ENCODE results near the gene CIROP. TPM values are rescaled to one million over a fixed set of nuclear protein-coding genes. Genes with fewer than 3 reads are reported as not detected.

Gene CIROP
- total and polyA plus RNA-seq, 3 donors from 2014 or later = not detected

DNA sequence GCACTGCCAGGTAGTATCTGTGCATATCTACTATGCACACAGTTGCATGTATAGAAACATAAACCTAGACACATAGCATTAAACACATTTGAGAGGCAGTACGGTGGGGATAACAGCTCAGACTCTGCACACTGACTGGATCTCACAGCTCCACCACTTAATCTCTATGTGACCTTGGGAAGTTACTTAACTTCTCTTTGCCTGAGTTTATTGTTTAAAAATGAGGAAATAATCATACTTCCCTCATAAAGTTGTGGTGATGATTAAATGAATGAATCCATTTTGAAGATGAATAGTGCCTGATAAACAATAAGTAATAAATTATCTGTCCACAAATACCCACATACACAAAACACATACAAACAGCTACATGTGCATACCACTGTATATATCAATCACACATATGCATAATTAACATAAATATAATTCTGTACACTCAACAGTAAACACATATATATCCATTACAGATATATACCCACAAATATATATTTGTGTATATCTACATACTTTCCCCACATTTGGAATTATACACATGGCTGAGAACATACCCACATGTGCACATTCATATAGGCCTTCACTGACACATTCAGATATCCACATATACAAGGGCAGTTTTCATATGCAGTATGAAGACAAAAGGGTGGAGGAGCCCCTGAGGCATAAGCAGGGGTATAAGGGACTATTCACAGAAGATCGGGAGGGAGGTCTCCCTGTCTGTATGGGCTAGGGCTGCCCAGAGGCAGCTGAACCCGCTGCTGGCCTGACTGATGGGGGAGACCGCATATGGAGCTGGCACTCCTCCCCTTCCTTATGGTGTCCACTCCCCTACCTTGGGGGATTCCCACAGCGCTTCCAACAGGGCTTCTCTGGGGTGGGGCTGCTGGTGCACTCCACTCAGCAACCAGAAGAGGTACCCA is 53.4 kb downstream of the CIROP start:
- intact Hi-C loops (cut with DNase I; ENCODE audit: low total_unique reads) = no loop called here
- Histone ChIP-seq H3K27me3 (no peaks in the 10 kb centered on the region), H3K27ac (no peak overlapping the region), H3K9me3 (no peaks in the 10 kb centered on the region), H3K4me1 (peaks cover 2% of the 10 kb centered on the region), H3K4me3 (no peak overlapping the region), H3K36me3 (ENCODE audit: low read depth, missing control alignments) (no peaks in the 10 kb centered on the region)
- DNase-seq = no peak
- 71 to 76% methylated on average over 5 of the region's 5 CpGs for WGBS, 2 donors
- TF ChIP-seq POLR2A (IDR thresholded peaks at IDR 0.05) = no peak
- TF ChIP-seq, protein P1, sequence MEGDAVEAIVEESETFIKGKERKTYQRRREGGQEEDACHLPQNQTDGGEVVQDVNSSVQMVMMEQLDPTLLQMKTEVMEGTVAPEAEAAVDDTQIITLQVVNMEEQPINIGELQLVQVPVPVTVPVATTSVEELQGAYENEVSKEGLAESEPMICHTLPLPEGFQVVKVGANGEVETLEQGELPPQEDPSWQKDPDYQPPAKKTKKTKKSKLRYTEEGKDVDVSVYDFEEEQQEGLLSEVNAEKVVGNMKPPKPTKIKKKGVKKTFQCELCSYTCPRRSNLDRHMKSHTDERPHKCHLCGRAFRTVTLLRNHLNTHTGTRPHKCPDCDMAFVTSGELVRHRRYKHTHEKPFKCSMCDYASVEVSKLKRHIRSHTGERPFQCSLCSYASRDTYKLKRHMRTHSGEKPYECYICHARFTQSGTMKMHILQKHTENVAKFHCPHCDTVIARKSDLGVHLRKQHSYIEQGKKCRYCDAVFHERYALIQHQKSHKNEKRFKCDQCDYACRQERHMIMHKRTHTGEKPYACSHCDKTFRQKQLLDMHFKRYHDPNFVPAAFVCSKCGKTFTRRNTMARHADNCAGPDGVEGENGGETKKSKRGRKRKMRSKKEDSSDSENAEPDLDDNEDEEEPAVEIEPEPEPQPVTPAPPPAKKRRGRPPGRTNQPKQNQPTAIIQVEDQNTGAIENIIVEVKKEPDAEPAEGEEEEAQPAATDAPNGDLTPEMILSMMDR (IDR thresholded peaks at IDR 0.05) = no peak

Other genes starting within 250 kb of the CIROP start
- 10 to 100 TPM; 41.3 to 67.7 TPM for gene LRP10, start 233.2 kb downstream of the CIROP start, total RNA-seq
- gene LRP10, start 233.2 kb downstream of the CIROP start, polyA plus RNA-seq (ENCODE audit: insufficient read depth, low read depth, low replicate concordance) = 58.2 TPM
- gene REM2, start 221.8 kb downstream of the CIROP start, total RNA-seq = 1 to 10 TPM; 2.9 to 4.8 TPM
- 2.4 TPM for gene REM2, start 221.8 kb downstream of the CIROP start, polyA plus RNA-seq (ENCODE audit: insufficient read depth, low read depth, low replicate concordance)
- gene RBM23, start 185.8 kb downstream of the CIROP start, total RNA-seq = 100 to 1,000 TPM in 1 of 2 donors, 10 to 100 TPM in 1; 93.3 to 115 TPM
- gene RBM23, start 185.8 kb downstream of the CIROP start, polyA plus RNA-seq (ENCODE audit: insufficient read depth, low read depth, low replicate concordance) = 73.7 TPM
- gene PRMT5, start 175.6 kb downstream of the CIROP start, total RNA-seq = 10 to 100 TPM; 62.4 to 76.8 TPM
- 73.9 TPM for gene PRMT5, start 175.6 kb downstream of the CIROP start, polyA plus RNA-seq (ENCODE audit: insufficient read depth, low read depth, low replicate concordance)
- gene HAUS4, start 147.9 kb downstream of the CIROP start, total RNA-seq = 10 to 100 TPM; 26.4 to 30.5 TPM
- 22.4 TPM for gene HAUS4, start 147.9 kb downstream of the CIROP start, polyA plus RNA-seq (ENCODE audit: insufficient read depth, low read depth, low replicate concordance)
- 10 to 100 TPM; 11.3 to 11.9 TPM for gene AJUBA, start 122.4 kb downstream of the CIROP start, total RNA-seq
- gene AJUBA, start 122.4 kb downstream of the CIROP start, polyA plus RNA-seq (ENCODE audit: insufficient read depth, low read depth, low replicate concordance) = 12.8 TPM
- 10 to 100 TPM; 12.5 to 17.5 TPM for gene C14orf93, start 94.8 kb downstream of the CIROP start, total RNA-seq
- gene C14orf93, start 94.8 kb downstream of the CIROP start, polyA plus RNA-seq (ENCODE audit: insufficient read depth, low read depth, low replicate concordance) = 4.5 TPM
- 100 to 1,000 TPM in 1 of 2 donors, 10 to 100 TPM in 1; 97.2 to 123 TPM for gene PSMB5, start 70.1 kb downstream of the CIROP start, total RNA-seq
- 145 TPM for gene PSMB5, start 70.1 kb downstream of the CIROP start, polyA plus RNA-seq (ENCODE audit: insufficient read depth, low read depth, low replicate concordance)
- under 1 TPM; 0.12 to 0.31 TPM for gene PSMB11, start 62.8 kb downstream of the CIROP start, total RNA-seq
- 0.20 TPM for gene PSMB11, start 62.8 kb downstream of the CIROP start, polyA plus RNA-seq (ENCODE audit: insufficient read depth, low read depth, low replicate concordance)
- 10 to 100 TPM; 10.2 TPM for gene CDH24, start 47.5 kb downstream of the CIROP start, total RNA-seq
- 3.9 TPM for gene CDH24, start 47.5 kb downstream of the CIROP start, polyA plus RNA-seq (ENCODE audit: insufficient read depth, low read depth, low replicate concordance)
- gene ACIN1, start 9.9 kb downstream of the CIROP start, total RNA-seq = 100 to 1,000 TPM; 209 to 216 TPM
- gene ACIN1, start 9.9 kb downstream of the CIROP start, polyA plus RNA-seq (ENCODE audit: insufficient read depth, low read depth, low replicate concordance) = 151 TPM
- 10 to 100 TPM; 17.7 to 26.9 TPM for gene C14orf119, start 9.5 kb downstream of the CIROP start, total RNA-seq
- 60.8 TPM for gene C14orf119, start 9.5 kb downstream of the CIROP start, polyA plus RNA-seq (ENCODE audit: insufficient read depth, low read depth, low replicate concordance)
- under 1 TPM; 0.19 to 0.24 TPM for gene CEBPE, start 14.3 kb upstream of the CIROP start, total RNA-seq
- not detected for gene CEBPE, start 14.3 kb upstream of the CIROP start, polyA plus RNA-seq (ENCODE audit: insufficient read depth, low read depth, low replicate concordance)
- 10 to 100 TPM; 78.2 to 94.2 TPM for gene SLC7A8, start 78.7 kb upstream of the CIROP start, total RNA-seq
- 73.5 TPM for gene SLC7A8, start 78.7 kb upstream of the CIROP start, polyA plus RNA-seq (ENCODE audit: insufficient read depth, low read depth, low replicate concordance)
- gene RNF212B, start 132.9 kb upstream of the CIROP start, total RNA-seq = 10 to 100 TPM in 1 of 2 donors, 1 to 10 TPM in 1; 5.4 to 23.2 TPM
- gene RNF212B, start 132.9 kb upstream of the CIROP start, polyA plus RNA-seq (ENCODE audit: insufficient read depth, low read depth, low replicate concordance) = 18.3 TPM
- gene HOMEZ, start 181.1 kb upstream of the CIROP start, total RNA-seq = 10 to 100 TPM; 31.7 to 37.7 TPM
- 71.6 TPM for gene HOMEZ, start 181.1 kb upstream of the CIROP start, polyA plus RNA-seq (ENCODE audit: insufficient read depth, low read depth, low replicate concordance)
- 10 to 100 TPM; 30.4 to 43.5 TPM for gene PPP1R3E, start 197.9 kb upstream of the CIROP start, total RNA-seq
- gene PPP1R3E, start 197.9 kb upstream of the CIROP start, polyA plus RNA-seq (ENCODE audit: insufficient read depth, low read depth, low replicate concordance) = 39.2 TPM
- 10 to 100 TPM; 78.0 to 85.1 TPM for gene BCL2L2, start 201.8 kb upstream of the CIROP start, total RNA-seq
- 46.8 TPM for gene BCL2L2, start 201.8 kb upstream of the CIROP start, polyA plus RNA-seq (ENCODE audit: insufficient read depth, low read depth, low replicate concordance)
- 100 to 1,000 TPM; 194 TPM for gene PABPN1, start 216.5 kb upstream of the CIROP start, total RNA-seq
- 222 TPM for gene PABPN1, start 216.5 kb upstream of the CIROP start, polyA plus RNA-seq (ENCODE audit: insufficient read depth, low read depth, low replicate concordance)
- 10 to 100 TPM; 56.6 to 93.8 TPM for gene SLC22A17, start 247.9 kb upstream of the CIROP start, total RNA-seq
- gene SLC22A17, start 247.9 kb upstream of the CIROP start, polyA plus RNA-seq (ENCODE audit: insufficient read depth, low read depth, low replicate concordance) = 37.3 TPM

All from testis (tissue), 3 donors.